HCT116 (cell line): Measurements from ENCODE around the gene GPR180. TPM values are rescaled to one million over a fixed set of nuclear protein-coding genes. Genes with fewer than 3 reads are reported as not detected.

Source experiments
- ATAC-seq: fragments of 200-7000 bp; cut with Tn5 transposase; 2 replicates; pipeline ENCODE4 v1.9.1; 2020; ENCODE audit warnings: mild to moderate bottlenecking, moderate library complexity
- BruUV-seq: library from RNA; stranded (reverse); fragments of 400-500 nt; replicated peaks from 2 replicates; lab custom pipeline; 2021; lab: Mats Ljungman, UMichigan
- CTCF ChIA-PET: fragments of 300-600 bp; sonication (Branson Sonifier 250); formaldehyde crosslinking; loops from one replicate; lab custom pipeline; 2021; ENCODE audit warnings: antibody characterized with exemption; lab: Charles Lee
- POLR2A ChIA-PET: fragments of 300-600, 350-600 bp; sonication (Branson Sonifier 250); formaldehyde crosslinking; loops from one replicate; lab custom pipeline; 2021; ENCODE audit warnings: antibody characterized with exemption; lab: Charles Lee
- RAD21 ChIA-PET, 2 experiments: fragments of 300-600 bp; sonication (Branson Sonifier 250); formaldehyde crosslinking; loops; one replicate each; lab custom pipeline; 2023; ENCODE audit warnings: low total read pairs in 2 of 2; ENCODE audit not compliant: uncharacterized antibody in 2 of 2, unreplicated experiment in 2 of 2, low non-redundant PET in 1 of 2; lab: Charles Lee
- DNase-seq: peaks from one replicate; pipeline ENCODE4 v3.0.0-alpha.2; 2010; ENCODE audit warnings: low read depth, low spot score
- H2AFZ ChIP-seq: fragments of 200-600 bp; shearing (Covaris generic), sonication (generic); 2 replicates; pipeline ENCODE4 v1.6.1; 2017; ENCODE audit warnings: low read depth, mixed run types, mixed read lengths, antibody characterized with exemption, low read length; ENCODE audit not compliant: poor library complexity, severe bottlenecking
- H3K27ac ChIP-seq: 2 replicates; pipeline ENCODE4 v1.5.1; 2012; ENCODE audit warnings: low read depth, low read length
- H3K27me3 ChIP-seq: fragments of 200-600 bp; sonication (generic); 2 replicates; pipeline ENCODE4 v1.6.1; 2016; ENCODE audit warnings: mixed run types, low read length, mixed read lengths; ENCODE audit not compliant: insufficient read depth
- H3K36me3 ChIP-seq, 2 experiments: fragments of 200-500 bp in 1 of 2; fragments of 200-600 bp in 1 of 2; sonication (Bioruptor generic) in 1 of 2; sonication (generic) in 1 of 2; 2 replicates each; pipeline versions ENCODE4 v1.5.1 to v1.6.1; 2014 to 2016; ENCODE audit warnings: low read length in 2 of 2, inconsistent platforms in 1 of 2, mixed read lengths in 1 of 2, mixed run types in 1 of 2; ENCODE audit not compliant: insufficient read depth in 2 of 2, control insufficient read depth in 1 of 2
- H3K4me1 ChIP-seq, 2 experiments: fragments of 200-600 bp in 1 of 2; sonication (generic) in 1 of 2; 2 replicates each; pipeline versions ENCODE4 v1.5.1 to v1.6.1; 2012 to 2017; ENCODE audit warnings: low read length in 2 of 2, inconsistent platforms in 1 of 2, mild to moderate bottlenecking in 1 of 2, mixed read lengths in 1 of 2, mixed run types in 1 of 2, moderate library complexity in 1 of 2; ENCODE audit not compliant: insufficient read depth in 2 of 2, control insufficient read depth in 1 of 2
- H3K4me2 ChIP-seq: fragments of 200-600 bp; sonication (generic); 2 replicates; pipeline ENCODE4 v1.6.1; 2017; ENCODE audit warnings: mixed run types, low read length, mixed read lengths
- H3K4me3 ChIP-seq, 2 experiments: fragments of 200-600 bp in 1 of 2; sonication (generic) in 1 of 2; replicated peaks in 1 of 2; 2 replicates each; pipeline ENCODE4 v1.5.1; 2011 to 2016; ENCODE audit warnings: low read length in 2 of 2, control low read depth in 1 of 2, low read depth in 1 of 2, mild to moderate bottlenecking in 1 of 2, mixed read lengths in 1 of 2, mixed run types in 1 of 2
- H3K79me2 ChIP-seq: fragments of 200-600 bp; sonication (generic); 2 replicates; pipeline ENCODE4 v1.6.1; 2017; ENCODE audit warnings: mild to moderate bottlenecking, mixed run types, low read length, moderate library complexity, mixed read lengths; ENCODE audit not compliant: insufficient read depth
- H3K9ac ChIP-seq: fragments of 200-600 bp; sonication (generic); 2 replicates; pipeline ENCODE4 v1.6.1; 2016; ENCODE audit warnings: low read length, mixed read lengths
- H3K9me2 ChIP-seq: fragments of 200-600 bp; sonication (generic), shearing (Covaris generic); 2 replicates; pipeline ENCODE4 v1.6.1; 2017; ENCODE audit warnings: mixed run types, mild to moderate bottlenecking, moderate library complexity; ENCODE audit not compliant: insufficient read depth
- H3K9me3 ChIP-seq, 2 experiments: fragments of 200-500 bp in 1 of 2; fragments of 200-600 bp in 1 of 2; sonication (Bioruptor generic) in 1 of 2; sonication (generic) in 1 of 2; 2 replicates each; pipeline ENCODE4 v1.6.1; 2014 to 2017; ENCODE audit warnings: low read length in 2 of 2, mixed read lengths in 2 of 2, inconsistent platforms in 1 of 2, low read depth in 1 of 2, mild to moderate bottlenecking in 1 of 2, mixed run types in 1 of 2, moderate library complexity in 1 of 2; ENCODE audit not compliant: control insufficient read depth in 1 of 2, insufficient read depth in 1 of 2
- H4K20me1 ChIP-seq: fragments of 200-600 bp; sonication (generic), shearing (Covaris generic); 2 replicates; pipeline ENCODE4 v1.6.1; 2017; ENCODE audit warnings: mixed run types, mild to moderate bottlenecking, moderate library complexity; ENCODE audit not compliant: insufficient read depth
- CEBPB ChIP-seq: IDR thresholded peaks from 2 replicates; pipeline ENCODE4 v1.6.1; 2012; ENCODE audit warnings: low read depth
- EGR1 ChIP-seq: IDR thresholded peaks from 2 replicates; pipeline ENCODE4 v1.6.1; 2012; ENCODE audit warnings: low read depth
- EZH2 ChIP-seq: fragments of 200-600 bp; sonication (generic); IDR thresholded peaks from 2 replicates; pipeline ENCODE4 v1.6.1; 2017; ENCODE audit warnings: antibody characterized with exemption, mixed run types
- EZH2phosphoT487 ChIP-seq: fragments of 200-600 bp; IDR thresholded peaks from 2 replicates; pipeline ENCODE4 v1.6.1; 2018; ENCODE audit warnings: antibody characterized with exemption, borderline replicate concordance
- JUND ChIP-seq: IDR thresholded peaks from 2 replicates; pipeline ENCODE4 v1.6.1; 2012
- POLR2AphosphoS5 ChIP-seq: IDR thresholded peaks from 2 replicates; pipeline ENCODE4 v1.6.1; 2011; ENCODE audit warnings: mild to moderate bottlenecking, low read depth, low read length, moderate library complexity
- SIN3A ChIP-seq: IDR thresholded peaks from 2 replicates; pipeline ENCODE4 v1.6.1; 2012; ENCODE audit warnings: low read depth
- SRF ChIP-seq: IDR thresholded peaks from 2 replicates; pipeline ENCODE4 v1.6.1; 2012; ENCODE audit warnings: low read depth
- YY1 ChIP-seq: IDR thresholded peaks from 2 replicates; pipeline ENCODE4 v1.6.1; 2011; ENCODE audit warnings: low read length, low read depth, moderate library complexity, mild to moderate bottlenecking; ENCODE audit not compliant: insufficient replicate concordance; ENCODE audit errors: extremely low read depth
- ZFX ChIP-seq: fragments of 450-650 bp; IDR thresholded peaks from 2 replicates; pipeline ENCODE4 v1.6.1; 2017
- ZNF274 ChIP-seq: fragments of 200-500 bp; sonication (Bioruptor generic); IDR thresholded peaks from 2 replicates; pipeline ENCODE4 v1.6.1; 2014; ENCODE audit warnings: mild to moderate bottlenecking, low read depth, low read length, inconsistent platforms
- intact Hi-C: fragments of 100-400 bp; cut with micrococcal nuclease; formaldehyde crosslinking; loops from 2 replicates; pipeline ENCODE4 v1.10.0; 2022
- total RNA-seq: library from RNA; stranded (reverse); gene quantifications from one replicate; pipeline ENCODE4 v1.2.1, GENCODE V29; 2021; ENCODE audit not compliant: unreplicated experiment
- TF ChIP-seq, protein P1 (sequence below): IDR thresholded peaks from 2 replicates; pipeline ENCODE4 v1.6.1; 2012
- TF ChIP-seq, protein P2 (sequence below): IDR thresholded peaks from 2 replicates; pipeline ENCODE4 v1.6.1; 2012; ENCODE audit warnings: low read depth
- TF ChIP-seq, protein P3 (sequence below), 3 experiments: fragments of 200-600 bp in 1 of 3; sonication (generic) in 1 of 3; IDR thresholded peaks in 2 of 3; conservative IDR thresholded peaks in 1 of 3; 2 replicates each; pipeline ENCODE4 v1.5.1; 2012 to 2017; ENCODE audit warnings: low read depth in 2 of 3, low read length in 2 of 3, antibody characterized with exemption in 1 of 3, borderline replicate concordance in 1 of 3, control low read depth in 1 of 3, mild to moderate bottlenecking in 1 of 3, mixed read lengths in 1 of 3, mixed run types in 1 of 3, moderate library complexity in 1 of 3; ENCODE audit not compliant: insufficient read depth in 1 of 3
- TF ChIP-seq, protein P4 (sequence below): IDR thresholded peaks from 2 replicates; pipeline ENCODE4 v1.6.1; 2012

Gene GPR180
- total RNA-seq, 1 experiment from 2014 or later = 6.4 TPM

DNA sequence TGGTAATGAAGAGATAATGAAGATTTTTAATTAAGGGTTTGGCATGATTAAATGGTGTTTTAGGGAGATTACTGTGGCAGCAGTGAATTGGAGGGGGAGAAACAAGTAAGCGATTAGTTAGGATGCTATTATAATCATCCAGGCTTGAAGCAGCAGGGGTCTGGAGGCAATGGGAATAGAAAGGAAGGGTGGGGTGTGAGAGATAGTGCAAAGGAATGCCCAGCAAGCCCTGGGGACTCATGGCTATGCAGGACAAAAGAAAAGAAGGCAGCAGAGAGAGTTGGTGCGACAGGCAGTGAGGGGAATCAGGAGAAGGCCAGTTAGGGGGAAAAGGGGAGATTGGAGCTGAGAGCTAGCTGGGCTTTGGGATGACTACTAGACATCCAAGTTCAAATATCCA is 76.1 kb downstream of the GPR180 start:
- Histone ChIP-seq H3K4me1 (no peaks in the 10 kb centered on the region), H3K27me3 (peaks cover 18% of the 10 kb centered on the region; the same call in 1 of the 2 replicates), H3K9me3 (no peaks in the 10 kb centered on the region), H3K9me2 (no peaks in the 10 kb centered on the region), H3K4me2 (no peak overlapping the region), H3K27ac (no peak overlapping the region), H3K4me3 (no peak overlapping the region), H4K20me1 (no peaks in the 10 kb centered on the region), H3K9ac (no peak overlapping the region), H3K79me2 (no peaks in the 10 kb centered on the region), H2AFZ (no peak overlapping the region), H3K36me3 (no peaks in the 10 kb centered on the region)
- no peak for TF ChIP-seq SRF
- no peak for TF ChIP-seq CEBPB
- TF ChIP-seq EZH2phosphoT487 = no peak
- TF ChIP-seq EGR1 = no peak
- ChIA-PET POLR2A (no interaction called here), CTCF (no interaction called here), RAD21 (no interaction called here)
- intact Hi-C loops = loop anchor here (5.0 kb wide), 1 partner anchor 725 kb away; no protein-coding TSS in a partner anchor
- no TSS peak for BruUV-seq
- no peak for ATAC-seq
- no peak for DNase-seq

DNA sequence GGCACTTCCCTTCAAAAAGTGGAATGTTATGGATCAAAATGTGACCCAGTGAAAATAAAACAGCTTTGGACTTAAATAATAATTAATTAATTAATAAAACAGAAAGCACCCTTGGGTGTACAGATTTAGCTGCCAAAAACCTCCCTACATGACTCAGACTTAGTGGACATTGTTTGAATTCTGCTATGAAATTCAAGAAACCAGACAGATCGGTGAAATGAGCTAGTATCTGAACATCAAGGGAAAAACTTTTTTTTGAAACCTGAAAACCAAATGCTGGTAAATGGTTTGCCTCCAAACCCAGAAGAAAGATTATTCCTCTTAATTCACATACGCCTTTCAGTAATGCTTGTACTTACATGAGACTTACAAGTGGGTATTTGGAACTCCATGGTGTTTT is 77.2 kb downstream of the GPR180 start:
- no peak overlapping the region for H3K27ac ChIP-seq
- no peak overlapping the region for H2AFZ ChIP-seq
- POLR2A ChIA-PET = no interaction called here
- H3K36me3 ChIP-seq = no peaks in the 10 kb centered on the region
- intact Hi-C loops = loop anchor here (5.0 kb wide), 1 partner anchor 723 kb away; no protein-coding TSS in a partner anchor
- no peaks in the 10 kb centered on the region for H3K9me3 ChIP-seq
- H3K79me2 ChIP-seq = no peaks in the 10 kb centered on the region
- H3K4me3 ChIP-seq = no peak overlapping the region
- DNase-seq = no peak
- peaks cover 18% of the 10 kb centered on the region; the same call in 1 of the 2 replicates for H3K27me3 ChIP-seq
- no peak overlapping the region for H3K9ac ChIP-seq
- CTCF ChIA-PET = no interaction called here
- no TSS peak for BruUV-seq
- TF ChIP-seq SIN3A (no peak), ZFX (no peak), YY1 (no peak), EGR1 (no peak), SRF (no peak), EZH2 (no peak), CEBPB (no peak), JUND (no peak), ZNF274 (no peak), POLR2AphosphoS5 (no peak)
- TF ChIP-seq, protein P1, sequence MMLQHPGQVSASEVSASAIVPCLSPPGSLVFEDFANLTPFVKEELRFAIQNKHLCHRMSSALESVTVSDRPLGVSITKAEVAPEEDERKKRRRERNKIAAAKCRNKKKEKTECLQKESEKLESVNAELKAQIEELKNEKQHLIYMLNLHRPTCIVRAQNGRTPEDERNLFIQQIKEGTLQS = no peak
- TF ChIP-seq, protein P2, sequence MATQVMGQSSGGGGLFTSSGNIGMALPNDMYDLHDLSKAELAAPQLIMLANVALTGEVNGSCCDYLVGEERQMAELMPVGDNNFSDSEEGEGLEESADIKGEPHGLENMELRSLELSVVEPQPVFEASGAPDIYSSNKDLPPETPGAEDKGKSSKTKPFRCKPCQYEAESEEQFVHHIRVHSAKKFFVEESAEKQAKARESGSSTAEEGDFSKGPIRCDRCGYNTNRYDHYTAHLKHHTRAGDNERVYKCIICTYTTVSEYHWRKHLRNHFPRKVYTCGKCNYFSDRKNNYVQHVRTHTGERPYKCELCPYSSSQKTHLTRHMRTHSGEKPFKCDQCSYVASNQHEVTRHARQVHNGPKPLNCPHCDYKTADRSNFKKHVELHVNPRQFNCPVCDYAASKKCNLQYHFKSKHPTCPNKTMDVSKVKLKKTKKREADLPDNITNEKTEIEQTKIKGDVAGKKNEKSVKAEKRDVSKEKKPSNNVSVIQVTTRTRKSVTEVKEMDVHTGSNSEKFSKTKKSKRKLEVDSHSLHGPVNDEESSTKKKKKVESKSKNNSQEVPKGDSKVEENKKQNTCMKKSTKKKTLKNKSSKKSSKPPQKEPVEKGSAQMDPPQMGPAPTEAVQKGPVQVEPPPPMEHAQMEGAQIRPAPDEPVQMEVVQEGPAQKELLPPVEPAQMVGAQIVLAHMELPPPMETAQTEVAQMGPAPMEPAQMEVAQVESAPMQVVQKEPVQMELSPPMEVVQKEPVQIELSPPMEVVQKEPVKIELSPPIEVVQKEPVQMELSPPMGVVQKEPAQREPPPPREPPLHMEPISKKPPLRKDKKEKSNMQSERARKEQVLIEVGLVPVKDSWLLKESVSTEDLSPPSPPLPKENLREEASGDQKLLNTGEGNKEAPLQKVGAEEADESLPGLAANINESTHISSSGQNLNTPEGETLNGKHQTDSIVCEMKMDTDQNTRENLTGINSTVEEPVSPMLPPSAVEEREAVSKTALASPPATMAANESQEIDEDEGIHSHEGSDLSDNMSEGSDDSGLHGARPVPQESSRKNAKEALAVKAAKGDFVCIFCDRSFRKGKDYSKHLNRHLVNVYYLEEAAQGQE = no peak
- TF ChIP-seq, protein P3, sequence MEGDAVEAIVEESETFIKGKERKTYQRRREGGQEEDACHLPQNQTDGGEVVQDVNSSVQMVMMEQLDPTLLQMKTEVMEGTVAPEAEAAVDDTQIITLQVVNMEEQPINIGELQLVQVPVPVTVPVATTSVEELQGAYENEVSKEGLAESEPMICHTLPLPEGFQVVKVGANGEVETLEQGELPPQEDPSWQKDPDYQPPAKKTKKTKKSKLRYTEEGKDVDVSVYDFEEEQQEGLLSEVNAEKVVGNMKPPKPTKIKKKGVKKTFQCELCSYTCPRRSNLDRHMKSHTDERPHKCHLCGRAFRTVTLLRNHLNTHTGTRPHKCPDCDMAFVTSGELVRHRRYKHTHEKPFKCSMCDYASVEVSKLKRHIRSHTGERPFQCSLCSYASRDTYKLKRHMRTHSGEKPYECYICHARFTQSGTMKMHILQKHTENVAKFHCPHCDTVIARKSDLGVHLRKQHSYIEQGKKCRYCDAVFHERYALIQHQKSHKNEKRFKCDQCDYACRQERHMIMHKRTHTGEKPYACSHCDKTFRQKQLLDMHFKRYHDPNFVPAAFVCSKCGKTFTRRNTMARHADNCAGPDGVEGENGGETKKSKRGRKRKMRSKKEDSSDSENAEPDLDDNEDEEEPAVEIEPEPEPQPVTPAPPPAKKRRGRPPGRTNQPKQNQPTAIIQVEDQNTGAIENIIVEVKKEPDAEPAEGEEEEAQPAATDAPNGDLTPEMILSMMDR (IDR thresholded peaks at IDR 0.05 in 2 of 3, conservative IDR thresholded peaks at IDR 0.05 in 1 of 3; ENCODE audit: borderline replicate concordance in 1 of 3, insufficient read depth in 1 of 3, low read depth in 2 of 3, low read length in 2 of 3) = no peak
- TF ChIP-seq, protein P4, sequence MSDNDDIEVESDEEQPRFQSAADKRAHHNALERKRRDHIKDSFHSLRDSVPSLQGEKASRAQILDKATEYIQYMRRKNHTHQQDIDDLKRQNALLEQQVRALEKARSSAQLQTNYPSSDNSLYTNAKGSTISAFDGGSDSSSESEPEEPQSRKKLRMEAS = no peak
- TF ChIP-seq, all 23 proteins: peak for 0
- Histone ChIP-seq H4K20me1 (no peaks in the 10 kb centered on the region), H3K9me2 (no peaks in the 10 kb centered on the region), H3K4me1 (no peaks in the 10 kb centered on the region), H3K4me2 (no peak overlapping the region)
- ATAC-seq = no peak
- RAD21 ChIA-PET = no interaction called here
